GM23248 (cell line): Measurements from ENCODE around the gene SNX9.

Experiments used
- EZH2 ChIP-seq: fragments of 200-600 bp; sonication (generic); IDR thresholded peaks from 2 replicates; pipeline ENCODE4 v1.6.1; 2018; ENCODE audit warnings: antibody characterized with exemption, mild to moderate bottlenecking; ENCODE audit not compliant: insufficient read depth, poor library complexity, severe bottlenecking
- EZH2phosphoT487 ChIP-seq: fragments of 200-600 bp; sonication (generic); IDR thresholded peaks from 2 replicates; pipeline ENCODE4 v1.6.1; 2018; ENCODE audit warnings: antibody characterized with exemption, moderate library complexity, mild to moderate bottlenecking, low read depth; ENCODE audit not compliant: insufficient read depth

DNA sequence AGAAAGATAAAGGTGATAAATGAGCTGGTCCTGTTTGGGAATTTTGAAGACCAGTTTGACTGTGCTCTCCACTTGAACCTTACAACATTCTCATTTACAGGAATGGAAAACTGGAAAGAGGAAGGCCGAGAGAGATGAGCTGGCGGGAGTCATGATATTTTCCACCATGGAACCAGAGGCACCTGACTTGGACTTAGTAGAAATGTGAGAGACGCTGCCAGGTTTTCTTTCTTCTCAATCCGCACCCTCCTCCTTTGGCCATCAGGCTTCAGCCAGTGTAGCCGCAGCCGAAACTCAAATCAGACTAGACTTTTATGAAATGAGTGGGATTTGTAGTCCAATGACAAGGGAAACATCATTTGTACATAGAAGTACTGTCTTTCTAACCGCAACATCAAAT, 104.0 kb downstream of the SNX9 start:
- TF ChIP-seq EZH2 (no peak), EZH2phosphoT487 (no peak)
